HepG2 (cell line): ENCODE measurements around the gene WFDC9.
"Not testable (repeated sequence)": the region's sequence is repeated elsewhere in the genome, so short reads cannot be mapped to it uniquely, and the experiment has no call there.

ENCODE experiments used
- BCLAF1 ChIP-seq: fragments of 450-650 bp; IDR thresholded peaks from 2 replicates; pipeline ENCODE4 v1.6.1; 2017; ENCODE audit warnings: mild to moderate bottlenecking
- BRF2 ChIP-seq: sonication (generic); formaldehyde crosslinking; IDR thresholded peaks from 2 replicates; pipeline ENCODE4 v1.8.1; 2022; ENCODE audit warnings: mild to moderate bottlenecking, missing genetic modification reagents
- HDAC6 ChIP-seq: fragments of 200-600 bp; sonication (generic); IDR thresholded peaks from 2 replicates; pipeline ENCODE4 v1.7.0; 2017; ENCODE audit warnings: mild to moderate bottlenecking, antibody characterized with exemption, low read length, low read depth
- SIN3A ChIP-seq: IDR thresholded peaks from 2 replicates; pipeline ENCODE4 v1.6.1; 2011; ENCODE audit warnings: low read depth, mild to moderate bottlenecking, control low read depth, low read length, borderline replicate concordance
- TSC22D2 ChIP-seq: sonication (generic); formaldehyde crosslinking; IDR thresholded peaks from 2 replicates; pipeline ENCODE4 v1.5.1; 2020; ENCODE audit warnings: missing genetic modification reagents, mild to moderate bottlenecking, borderline replicate concordance
- ZKSCAN1 ChIP-seq: fragments of 150-350 bp; IDR thresholded peaks from 2 replicates; pipeline ENCODE4 v1.6.1; 2014; ENCODE audit warnings: low read length
- TF ChIP-seq, protein P1 (sequence below): sonication (generic); formaldehyde crosslinking; IDR thresholded peaks from 2 replicates; pipeline ENCODE4 v1.5.0; 2020; ENCODE audit warnings: mild to moderate bottlenecking, missing genetic modification reagents, moderate library complexity
- TF ChIP-seq, protein P2 (sequence below): IDR thresholded peaks from 2 replicates; pipeline ENCODE4 v1.6.1; 2016; ENCODE audit warnings: low read depth, control low read depth
- TF ChIP-seq, protein P3 (sequence below): sonication (generic); formaldehyde crosslinking; IDR thresholded peaks from 2 replicates; pipeline ENCODE4 v1.4.0; 2020; ENCODE audit warnings: mild to moderate bottlenecking, missing genetic modification reagents, borderline replicate concordance
- TF ChIP-seq, protein P4 (sequence below): sonication (generic); formaldehyde crosslinking; IDR thresholded peaks from 2 replicates; pipeline ENCODE4 v1.4.0; 2020; ENCODE audit warnings: missing genetic modification reagents

GRCh38 chr20:45651726-45652125 lies 20.6 kb upstream of the WFDC9 start:
- TF ChIP-seq, protein P1, sequence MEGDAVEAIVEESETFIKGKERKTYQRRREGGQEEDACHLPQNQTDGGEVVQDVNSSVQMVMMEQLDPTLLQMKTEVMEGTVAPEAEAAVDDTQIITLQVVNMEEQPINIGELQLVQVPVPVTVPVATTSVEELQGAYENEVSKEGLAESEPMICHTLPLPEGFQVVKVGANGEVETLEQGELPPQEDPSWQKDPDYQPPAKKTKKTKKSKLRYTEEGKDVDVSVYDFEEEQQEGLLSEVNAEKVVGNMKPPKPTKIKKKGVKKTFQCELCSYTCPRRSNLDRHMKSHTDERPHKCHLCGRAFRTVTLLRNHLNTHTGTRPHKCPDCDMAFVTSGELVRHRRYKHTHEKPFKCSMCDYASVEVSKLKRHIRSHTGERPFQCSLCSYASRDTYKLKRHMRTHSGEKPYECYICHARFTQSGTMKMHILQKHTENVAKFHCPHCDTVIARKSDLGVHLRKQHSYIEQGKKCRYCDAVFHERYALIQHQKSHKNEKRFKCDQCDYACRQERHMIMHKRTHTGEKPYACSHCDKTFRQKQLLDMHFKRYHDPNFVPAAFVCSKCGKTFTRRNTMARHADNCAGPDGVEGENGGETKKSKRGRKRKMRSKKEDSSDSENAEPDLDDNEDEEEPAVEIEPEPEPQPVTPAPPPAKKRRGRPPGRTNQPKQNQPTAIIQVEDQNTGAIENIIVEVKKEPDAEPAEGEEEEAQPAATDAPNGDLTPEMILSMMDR (CRISPR knock-in tag), result not testable (repeated sequence)
- TF ChIP-seq, protein P2, sequence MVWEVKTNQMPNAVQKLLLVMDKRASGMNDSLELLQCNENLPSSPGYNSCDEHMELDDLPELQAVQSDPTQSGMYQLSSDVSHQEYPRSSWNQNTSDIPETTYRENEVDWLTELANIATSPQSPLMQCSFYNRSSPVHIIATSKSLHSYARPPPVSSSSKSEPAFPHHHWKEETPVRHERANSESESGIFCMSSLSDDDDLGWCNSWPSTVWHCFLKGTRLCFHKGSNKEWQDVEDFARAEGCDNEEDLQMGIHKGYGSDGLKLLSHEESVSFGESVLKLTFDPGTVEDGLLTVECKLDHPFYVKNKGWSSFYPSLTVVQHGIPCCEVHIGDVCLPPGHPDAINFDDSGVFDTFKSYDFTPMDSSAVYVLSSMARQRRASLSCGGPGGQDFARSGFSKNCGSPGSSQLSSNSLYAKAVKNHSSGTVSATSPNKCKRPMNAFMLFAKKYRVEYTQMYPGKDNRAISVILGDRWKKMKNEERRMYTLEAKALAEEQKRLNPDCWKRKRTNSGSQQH (CRISPR knock-in tag), result not testable (repeated sequence)
- TF ChIP-seq HDAC6; BRF2 (CRISPR knock-in tag); ZKSCAN1; TSC22D2; BCLAF1; SIN3A: not testable (repeated sequence)
- TF ChIP-seq, protein P3, sequence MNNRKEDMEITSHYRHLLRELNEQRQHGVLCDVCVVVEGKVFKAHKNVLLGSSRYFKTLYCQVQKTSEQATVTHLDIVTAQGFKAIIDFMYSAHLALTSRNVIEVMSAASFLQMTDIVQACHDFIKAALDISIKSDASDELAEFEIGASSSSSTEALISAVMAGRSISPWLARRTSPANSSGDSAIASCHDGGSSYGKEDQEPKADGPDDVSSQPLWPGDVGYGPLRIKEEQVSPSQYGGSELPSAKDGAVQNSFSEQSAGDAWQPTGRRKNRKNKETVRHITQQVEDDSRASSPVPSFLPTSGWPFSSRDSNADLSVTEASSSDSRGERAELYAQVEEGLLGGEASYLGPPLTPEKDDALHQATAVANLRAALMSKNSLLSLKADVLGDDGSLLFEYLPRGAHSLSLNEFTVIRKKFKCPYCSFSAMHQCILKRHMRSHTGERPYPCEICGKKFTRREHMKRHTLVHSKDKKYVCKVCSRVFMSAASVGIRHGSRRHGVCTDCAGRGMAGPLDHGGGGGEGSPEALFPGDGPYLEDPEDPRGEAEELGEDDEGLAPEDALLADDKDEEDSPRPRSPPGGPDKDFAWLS, result not testable (repeated sequence)
- TF ChIP-seq, protein P4, sequence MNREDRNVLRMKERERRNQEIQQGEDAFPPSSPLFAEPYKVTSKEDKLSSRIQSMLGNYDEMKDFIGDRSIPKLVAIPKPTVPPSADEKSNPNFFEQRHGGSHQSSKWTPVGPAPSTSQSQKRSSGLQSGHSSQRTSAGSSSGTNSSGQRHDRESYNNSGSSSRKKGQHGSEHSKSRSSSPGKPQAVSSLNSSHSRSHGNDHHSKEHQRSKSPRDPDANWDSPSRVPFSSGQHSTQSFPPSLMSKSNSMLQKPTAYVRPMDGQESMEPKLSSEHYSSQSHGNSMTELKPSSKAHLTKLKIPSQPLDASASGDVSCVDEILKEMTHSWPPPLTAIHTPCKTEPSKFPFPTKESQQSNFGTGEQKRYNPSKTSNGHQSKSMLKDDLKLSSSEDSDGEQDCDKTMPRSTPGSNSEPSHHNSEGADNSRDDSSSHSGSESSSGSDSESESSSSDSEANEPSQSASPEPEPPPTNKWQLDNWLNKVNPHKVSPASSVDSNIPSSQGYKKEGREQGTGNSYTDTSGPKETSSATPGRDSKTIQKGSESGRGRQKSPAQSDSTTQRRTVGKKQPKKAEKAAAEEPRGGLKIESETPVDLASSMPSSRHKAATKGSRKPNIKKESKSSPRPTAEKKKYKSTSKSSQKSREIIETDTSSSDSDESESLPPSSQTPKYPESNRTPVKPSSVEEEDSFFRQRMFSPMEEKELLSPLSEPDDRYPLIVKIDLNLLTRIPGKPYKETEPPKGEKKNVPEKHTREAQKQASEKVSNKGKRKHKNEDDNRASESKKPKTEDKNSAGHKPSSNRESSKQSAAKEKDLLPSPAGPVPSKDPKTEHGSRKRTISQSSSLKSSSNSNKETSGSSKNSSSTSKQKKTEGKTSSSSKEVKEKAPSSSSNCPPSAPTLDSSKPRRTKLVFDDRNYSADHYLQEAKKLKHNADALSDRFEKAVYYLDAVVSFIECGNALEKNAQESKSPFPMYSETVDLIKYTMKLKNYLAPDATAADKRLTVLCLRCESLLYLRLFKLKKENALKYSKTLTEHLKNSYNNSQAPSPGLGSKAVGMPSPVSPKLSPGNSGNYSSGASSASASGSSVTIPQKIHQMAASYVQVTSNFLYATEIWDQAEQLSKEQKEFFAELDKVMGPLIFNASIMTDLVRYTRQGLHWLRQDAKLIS (CRISPR knock-in tag), result not testable (repeated sequence)
